Smooth muscle cell (in vitro differentiated cells): ENCODE data around the gene CTRB1. TPM values are rescaled to one million over a fixed set of nuclear protein-coding genes. Genes with fewer than 3 reads are reported as not detected.
A peak's percentile ranks its signal among the peaks of the same experiment; 100 is the strongest.

ENCODE experiments used
- DNase-seq: peaks from one replicate; lab custom pipeline; 2025; ENCODE audit not compliant: unreplicated experiment; lab: John Stamatoyannopoulos, UW
- H2AFZ ChIP-seq: fragments of 200-600 bp; sonication (generic); 2 replicates; pipeline ENCODE4 v1.6.0; 2016; ENCODE audit warnings: antibody characterized with exemption, low read depth, mild to moderate bottlenecking
- H3F3A ChIP-seq: fragments of 200-600 bp; sonication (generic); 2 replicates; pipeline ENCODE4 v1.6.0; 2017; ENCODE audit warnings: antibody characterized with exemption, low read depth
- H3K27ac ChIP-seq: fragments of 200-600 bp; sonication (generic); 2 replicates; pipeline ENCODE4 v1.5.1; 2016; ENCODE audit warnings: low read depth, mild to moderate bottlenecking
- H3K27me3 ChIP-seq: fragments of 200-600 bp; sonication (generic); 2 replicates; pipeline ENCODE4 v1.6.1; 2016; ENCODE audit warnings: low read depth, mild to moderate bottlenecking
- H3K36me3 ChIP-seq: fragments of 200-600 bp; sonication (generic); 2 replicates; pipeline ENCODE4 v1.5.1; 2016; ENCODE audit warnings: low read depth
- H3K4me1 ChIP-seq: fragments of 200-600 bp; sonication (generic); 2 replicates; pipeline ENCODE4 v1.5.1; 2016; ENCODE audit warnings: low read depth
- H3K4me2 ChIP-seq: fragments of 200-600 bp; sonication (generic); 2 replicates; pipeline ENCODE4 v1.6.0; 2016; ENCODE audit warnings: mild to moderate bottlenecking
- H3K4me3 ChIP-seq: fragments of 200-600 bp; sonication (generic); 2 replicates; pipeline ENCODE4 v1.5.1; 2016; ENCODE audit warnings: mild to moderate bottlenecking
- H3K79me2 ChIP-seq: fragments of 200-600 bp; sonication (generic); 2 replicates; pipeline ENCODE4 v1.6.0; 2016; ENCODE audit warnings: low read depth, mild to moderate bottlenecking
- H3K9ac ChIP-seq: fragments of 200-600 bp; sonication (generic); 2 replicates; pipeline ENCODE4 v1.6.0; 2016; ENCODE audit warnings: low read depth
- H3K9me3 ChIP-seq: fragments of 200-600 bp; sonication (generic); replicated peaks from 2 replicates; pipeline ENCODE4 v1.5.1; 2016; ENCODE audit warnings: low read depth
- H4K20me1 ChIP-seq: fragments of 200-600 bp; sonication (generic); 2 replicates; pipeline ENCODE4 v1.6.0; 2016; ENCODE audit warnings: low read depth
- WGBS: methylation state at CpG from one replicate; pipeline ENCODE4 v1.1.7; 2016; ENCODE audit warnings: low lambda C conversion rate; 5-methylcytosine and 5-hydroxymethylcytosine counted together
- polyA plus RNA-seq: library from polyadenylated mRNA; unstranded; fragments of >200 nt; fragmentation: Nextera tagmentation; extraction: Ambion mirVana; gene quantifications from 2 replicates; pipeline ENCODE4 v1.2.1, GENCODE V29; 2016
- total RNA-seq: library from RNA; depleted of rRNA; stranded (reverse); fragments of >200 nt; gene quantifications from 2 replicates; pipeline ENCODE4 v1.2.3, GENCODE V29; 2014
- TF ChIP-seq, protein P1 (sequence below): fragments of 200-600 bp; sonication (generic); IDR thresholded peaks from 2 replicates; pipeline ENCODE4 v1.5.1; 2017; ENCODE audit warnings: borderline replicate concordance, mild to moderate bottlenecking, antibody characterized with exemption; ENCODE audit not compliant: insufficient read depth, poor library complexity, severe bottlenecking

Gene CTRB1
- total and polyA plus RNA-seq, 2 experiments from 2014 or later: 1.9 TPM; not detected in 1

DNA sequence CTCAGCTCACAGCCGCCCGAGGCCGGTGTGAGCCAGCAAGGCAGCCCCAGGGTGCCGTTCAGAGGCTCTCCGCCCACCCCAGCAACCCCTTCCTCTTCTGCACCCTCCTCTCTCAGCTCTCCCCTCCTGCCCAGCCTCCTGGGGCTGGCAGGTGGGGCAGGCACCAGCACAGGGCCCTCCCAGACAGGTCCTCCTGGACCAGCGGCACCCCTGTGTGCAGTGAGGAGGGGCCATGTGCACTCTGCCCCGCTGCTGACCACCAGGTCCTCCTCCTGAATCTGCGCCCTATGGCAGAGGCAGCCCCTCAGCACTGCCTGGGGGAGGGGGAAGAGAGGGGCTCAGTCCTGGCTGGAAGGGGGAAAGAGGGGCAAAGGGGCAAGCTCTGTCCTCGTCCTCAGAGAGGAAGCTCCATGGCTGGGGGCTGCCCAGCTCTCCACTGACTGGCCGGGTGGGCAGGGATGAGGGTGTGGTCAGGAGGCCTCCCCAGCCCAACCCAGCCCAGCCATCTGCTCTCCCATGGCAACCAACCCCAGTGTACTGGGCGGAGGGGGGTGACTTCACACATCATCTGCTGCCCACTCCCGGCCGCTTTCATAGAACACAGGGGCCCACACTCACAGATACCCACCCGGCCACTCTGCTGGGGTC is 38.0 kb downstream of the CTRB1 start:
- Histone ChIP-seq H3K9ac (peak overlapping the region; percentile 77), H3F3A (peaks cover 39% of the 10 kb centered on the region), H3K4me1 (peaks cover 60% of the 10 kb centered on the region), H4K20me1 (peaks cover 87% of the 10 kb centered on the region), H3K79me2 (peaks cover 85% of the 10 kb centered on the region), H3K36me3 (no peaks in the 10 kb centered on the region), H3K27me3 (no peaks in the 10 kb centered on the region), H3K27ac (peak overlapping the region; percentile 95), H3K4me2 (peak overlapping the region; percentile 80), H2AFZ (no peak overlapping the region), H3K4me3 (no peak overlapping the region), H3K9me3 (no peaks in the 10 kb centered on the region)
- peak; percentile 29 for DNase-seq
- WGBS: 31% methylated on average over 14 of the region's 14 CpGs
- TF ChIP-seq, protein P1, sequence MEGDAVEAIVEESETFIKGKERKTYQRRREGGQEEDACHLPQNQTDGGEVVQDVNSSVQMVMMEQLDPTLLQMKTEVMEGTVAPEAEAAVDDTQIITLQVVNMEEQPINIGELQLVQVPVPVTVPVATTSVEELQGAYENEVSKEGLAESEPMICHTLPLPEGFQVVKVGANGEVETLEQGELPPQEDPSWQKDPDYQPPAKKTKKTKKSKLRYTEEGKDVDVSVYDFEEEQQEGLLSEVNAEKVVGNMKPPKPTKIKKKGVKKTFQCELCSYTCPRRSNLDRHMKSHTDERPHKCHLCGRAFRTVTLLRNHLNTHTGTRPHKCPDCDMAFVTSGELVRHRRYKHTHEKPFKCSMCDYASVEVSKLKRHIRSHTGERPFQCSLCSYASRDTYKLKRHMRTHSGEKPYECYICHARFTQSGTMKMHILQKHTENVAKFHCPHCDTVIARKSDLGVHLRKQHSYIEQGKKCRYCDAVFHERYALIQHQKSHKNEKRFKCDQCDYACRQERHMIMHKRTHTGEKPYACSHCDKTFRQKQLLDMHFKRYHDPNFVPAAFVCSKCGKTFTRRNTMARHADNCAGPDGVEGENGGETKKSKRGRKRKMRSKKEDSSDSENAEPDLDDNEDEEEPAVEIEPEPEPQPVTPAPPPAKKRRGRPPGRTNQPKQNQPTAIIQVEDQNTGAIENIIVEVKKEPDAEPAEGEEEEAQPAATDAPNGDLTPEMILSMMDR: no peak

DNA sequence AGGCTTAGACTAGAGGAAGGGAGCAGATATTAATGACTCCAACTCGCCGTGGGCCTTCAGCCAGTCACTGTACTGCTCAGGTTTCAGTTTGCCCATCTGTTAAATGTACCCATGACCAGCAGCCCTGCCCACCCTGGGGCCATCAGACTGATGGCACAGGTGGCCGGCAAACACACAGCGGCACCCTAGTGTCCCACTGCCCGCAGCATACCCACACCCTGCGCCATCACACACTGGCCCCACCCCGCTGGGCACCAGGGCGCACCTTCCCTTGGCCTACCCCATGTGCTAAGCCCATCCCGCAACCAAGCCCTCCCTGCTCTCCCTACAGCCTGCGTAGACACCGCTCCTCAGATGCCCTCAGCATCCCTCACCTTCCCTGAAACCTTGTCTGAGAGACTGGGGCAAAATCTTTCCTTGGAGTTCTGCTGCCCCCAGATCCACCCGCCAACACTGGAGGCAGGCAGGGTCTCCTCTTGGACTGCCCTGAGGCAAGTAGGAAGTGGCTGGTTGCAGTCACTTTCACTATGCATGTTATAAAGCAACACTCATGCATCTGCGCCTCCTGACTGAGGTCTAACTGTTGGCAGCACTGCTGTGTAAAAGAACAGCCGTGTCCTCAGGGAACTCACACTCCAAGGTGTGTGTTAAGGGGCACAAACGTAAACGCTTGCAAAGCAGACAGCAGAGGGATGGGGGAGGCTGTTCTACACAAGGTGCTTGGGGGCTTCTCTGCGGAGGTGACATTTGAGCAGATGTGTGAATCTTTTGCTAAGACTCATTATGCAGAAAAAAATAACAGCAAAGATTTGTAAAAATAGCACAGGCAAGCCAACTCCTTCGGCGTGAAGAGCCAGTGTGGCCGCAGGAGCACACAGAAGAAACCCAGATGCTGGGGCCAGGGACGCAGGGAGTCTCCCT is 39.4 kb downstream of the CTRB1 start:
- WGBS: 81% methylated on average over 21 of the region's 21 CpGs
- H3K79me2 ChIP-seq: peaks cover 85% of the 10 kb centered on the region
- H3K27ac ChIP-seq: peak overlapping the region; percentile 95
- H2AFZ ChIP-seq: no peak overlapping the region
- H3K27me3 ChIP-seq: no peaks in the 10 kb centered on the region
- peaks cover 26% of the 10 kb centered on the region for H3F3A ChIP-seq
- H3K4me1 ChIP-seq: peaks cover 46% of the 10 kb centered on the region
- no peak overlapping the region for H3K4me2 ChIP-seq
- H3K36me3 ChIP-seq: no peaks in the 10 kb centered on the region
- H3K4me3 ChIP-seq: no peak overlapping the region
- peak overlapping the region; percentile 77 for H3K9ac ChIP-seq
- H4K20me1 ChIP-seq: peaks cover 100% of the 10 kb centered on the region
- no peak for DNase-seq
- TF ChIP-seq, protein P1: no peak
- no peaks in the 10 kb centered on the region for H3K9me3 ChIP-seq

DNA sequence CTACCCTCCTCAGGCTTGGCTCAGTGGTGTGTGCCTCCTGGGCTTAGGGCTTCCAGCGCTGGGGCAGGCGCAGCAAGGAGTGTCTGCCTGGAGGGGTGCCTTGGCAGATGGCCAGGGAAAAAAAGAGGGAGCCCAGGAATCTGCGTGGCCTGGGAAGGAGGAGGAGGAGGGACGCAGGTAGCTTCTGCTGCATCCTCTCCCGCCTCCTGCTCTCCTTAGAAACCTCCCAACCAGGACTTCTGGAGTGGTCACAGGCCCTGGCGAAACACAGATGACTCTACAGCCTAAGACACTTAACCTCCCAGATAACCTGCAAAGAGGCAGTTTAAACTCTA is 40.0 kb downstream of the CTRB1 start:
- H3K36me3 ChIP-seq: no peaks in the 10 kb centered on the region
- peaks cover 46% of the 10 kb centered on the region for H3K4me1 ChIP-seq
- no peak for DNase-seq
- no peaks in the 10 kb centered on the region for H3K27me3 ChIP-seq
- no peak overlapping the region for H2AFZ ChIP-seq
- TF ChIP-seq, protein P1: no peak
- H3K9ac ChIP-seq: no peak overlapping the region
- no peak overlapping the region for H3K4me2 ChIP-seq
- 83% methylated on average over 6 of the region's 6 CpGs for WGBS
- H3K4me3 ChIP-seq: no peak overlapping the region
- no peaks in the 10 kb centered on the region for H3K9me3 ChIP-seq
- H4K20me1 ChIP-seq: peaks cover 100% of the 10 kb centered on the region
- H3K27ac ChIP-seq: peak overlapping the region; percentile 95
- peaks cover 21% of the 10 kb centered on the region for H3F3A ChIP-seq
- H3K79me2 ChIP-seq: peaks cover 89% of the 10 kb centered on the region
